ENCODE results near the gene ATP8A1.

ATP8A1 gene

GRCh38 chr4:42412251-42412650, 244.7 kb downstream of the ATP8A1 start:
- Histone ChIP-seq H3K4me2 (ENCODE audit: low read length) (no peak overlapping the region), H3K9ac (no peak overlapping the region), H3K9me3 (ENCODE audit: control insufficient read depth, low read length) (no peaks in the 10 kb centered on the region), H3K27me3 (ENCODE audit: control insufficient read depth, insufficient read depth, low read length) (no peaks in the 10 kb centered on the region), H3K79me2 (no peaks in the 10 kb centered on the region), H3K27ac (no peak overlapping the region), H3K36me3 (ENCODE audit: control insufficient read depth, insufficient read depth, low read length) (no peaks in the 10 kb centered on the region), H2AFZ (no peak overlapping the region), H3K4me1 (no peaks in the 10 kb centered on the region), H3K4me3 (ENCODE audit: low read depth, low read length) (no peak overlapping the region)
- no peak for TF ChIP-seq CTCF (IDR thresholded peaks at IDR 0.05)

- Histone ChIP-seq H3K36me3 (ENCODE audit: control insufficient read depth, insufficient read depth, low read length) (no peaks in the 10 kb centered on the region), H3K9ac (no peak overlapping the region), H3K27me3 (ENCODE audit: control insufficient read depth, insufficient read depth, low read length) (no peaks in the 10 kb centered on the region), H2AFZ (no peak overlapping the region), H3K9me3 (ENCODE audit: control insufficient read depth, low read length) (no peaks in the 10 kb centered on the region), H3K79me2 (no peaks in the 10 kb centered on the region), H3K4me2 (ENCODE audit: low read length) (no peak overlapping the region), H3K4me3 (ENCODE audit: low read depth, low read length) (no peak overlapping the region), H3K27ac (no peak overlapping the region), H3K4me1 (no peaks in the 10 kb centered on the region)
- TF ChIP-seq CTCF (IDR thresholded peaks at IDR 0.05) = no peak
Measured at GRCh38 chr4:42411803-42412202, 245.1 kb downstream of the ATP8A1 start.

GRCh38 chr4:42410446-42410845, 246.5 kb downstream of the ATP8A1 start:
- Histone ChIP-seq H3K4me2 (ENCODE audit: low read length) (no peak overlapping the region), H3K9ac (no peak overlapping the region), H3K4me1 (no peaks in the 10 kb centered on the region), H2AFZ (no peak overlapping the region), H3K27ac (no peak overlapping the region), H3K9me3 (ENCODE audit: control insufficient read depth, low read length) (no peaks in the 10 kb centered on the region), H3K4me3 (ENCODE audit: low read depth, low read length) (no peak overlapping the region), H3K27me3 (ENCODE audit: control insufficient read depth, insufficient read depth, low read length) (no peaks in the 10 kb centered on the region), H3K79me2 (no peaks in the 10 kb centered on the region), H3K36me3 (ENCODE audit: control insufficient read depth, insufficient read depth, low read length) (no peaks in the 10 kb centered on the region)
- TF ChIP-seq CTCF (IDR thresholded peaks at IDR 0.05) = no peak

- Histone ChIP-seq H3K79me2 (no peaks in the 10 kb centered on the region), H3K4me1 (no peaks in the 10 kb centered on the region), H3K36me3 (ENCODE audit: control insufficient read depth, insufficient read depth, low read length) (no peaks in the 10 kb centered on the region), H3K4me2 (ENCODE audit: low read length) (no peak overlapping the region), H3K27ac (no peak overlapping the region), H3K27me3 (ENCODE audit: control insufficient read depth, insufficient read depth, low read length) (no peaks in the 10 kb centered on the region), H3K9ac (no peak overlapping the region), H3K4me3 (ENCODE audit: low read depth, low read length) (no peak overlapping the region), H2AFZ (no peak overlapping the region), H3K9me3 (ENCODE audit: control insufficient read depth, low read length) (no peaks in the 10 kb centered on the region)
- TF ChIP-seq CTCF (IDR thresholded peaks at IDR 0.05) = no peak
Measured at GRCh38 chr4:42404001-42404400, 252.9 kb downstream of the ATP8A1 start.

GRCh38 chr4:42401171-42401570, 255.7 kb downstream of the ATP8A1 start:
- H2AFZ ChIP-seq = no peak overlapping the region
- no peak overlapping the region for H3K4me2 ChIP-seq (ENCODE audit: low read length)
- H3K9ac ChIP-seq = no peak overlapping the region
- H3K79me2 ChIP-seq = no peaks in the 10 kb centered on the region
- no peak for TF ChIP-seq CTCF (IDR thresholded peaks at IDR 0.05)
- no peaks in the 10 kb centered on the region for H3K4me1 ChIP-seq
- no peaks in the 10 kb centered on the region for H3K9me3 ChIP-seq (ENCODE audit: control insufficient read depth, low read length)
- H3K36me3 ChIP-seq (ENCODE audit: control insufficient read depth, insufficient read depth, low read length) = no peaks in the 10 kb centered on the region
- no peak overlapping the region for H3K27ac ChIP-seq
- H3K4me3 ChIP-seq (ENCODE audit: low read depth, low read length) = no peak overlapping the region
- no peaks in the 10 kb centered on the region for H3K27me3 ChIP-seq (ENCODE audit: control insufficient read depth, insufficient read depth, low read length)

All from parathyroid adenoma (tissue), 2 donors.